NCI-H69 (cell line): ENCODE data around the gene RNF220.
A peak's percentile ranks its signal among the peaks of the same experiment; 100 is the strongest.

ENCODE experiments used
- DNase-seq: peaks from one replicate; lab custom pipeline; 2025; lab: John Stamatoyannopoulos, UW

RNF220 gene

GRCh38 chr1:44587796-44588460 is 182.9 kb downstream of the RNF220 start:
- peak; percentile 53 for DNase-seq

DNA sequence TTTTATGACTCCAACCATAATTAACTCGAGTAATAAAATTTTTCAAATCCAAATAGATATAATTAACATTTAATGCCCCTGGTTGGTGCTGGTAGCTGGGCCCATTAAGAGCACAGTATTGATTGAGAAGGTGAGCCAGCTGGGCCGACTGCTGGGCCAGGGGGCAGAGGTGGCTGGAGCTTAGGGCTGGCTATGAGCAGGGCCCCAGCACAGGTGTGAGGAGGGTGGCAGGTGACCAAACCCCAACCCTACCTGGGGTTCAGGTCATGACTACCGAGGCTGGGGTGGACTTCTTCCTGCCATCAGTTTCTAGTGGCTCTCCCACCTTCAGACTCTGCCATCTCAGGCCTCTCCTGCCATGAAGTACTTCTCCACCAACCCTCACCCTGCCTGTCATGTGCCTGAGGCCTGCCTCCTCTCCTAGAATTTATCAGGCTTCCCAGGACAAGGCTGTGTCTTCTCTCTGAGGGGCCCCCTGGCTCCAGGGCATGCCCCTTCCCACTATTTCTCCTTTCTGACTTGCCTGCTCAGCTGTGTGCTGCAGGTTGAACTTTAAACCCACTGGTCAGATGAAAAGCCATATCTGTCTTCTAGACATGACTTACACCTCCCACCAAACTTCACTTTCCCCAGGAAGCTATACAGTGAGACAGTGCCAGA is 183.6 kb downstream of the RNF220 start:
- DNase-seq, result no peak

DNA sequence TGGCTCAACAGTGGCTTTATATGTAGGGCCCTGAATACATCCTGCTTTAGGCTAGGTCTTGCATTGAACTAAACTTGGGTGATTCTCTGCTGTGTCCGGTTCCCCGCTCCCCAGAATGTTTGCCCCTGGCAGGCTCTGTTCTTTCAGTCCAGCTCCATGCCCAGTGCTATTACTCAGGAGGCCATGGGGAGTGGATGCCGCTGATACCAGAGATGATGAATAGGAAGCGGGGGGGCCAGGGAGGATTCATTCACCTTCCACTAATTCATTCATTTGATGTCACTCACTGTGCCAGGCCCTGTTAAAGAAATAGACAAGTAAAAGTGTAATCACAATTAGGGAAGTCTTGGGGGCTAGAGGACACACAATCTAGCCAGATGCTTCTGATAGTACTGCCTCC is 185.4 kb downstream of the RNF220 start:
- no peak for DNase-seq

GRCh38 chr1:44591381-44591780 is 186.3 kb downstream of the RNF220 start:
- DNase-seq, result no peak

DNA sequence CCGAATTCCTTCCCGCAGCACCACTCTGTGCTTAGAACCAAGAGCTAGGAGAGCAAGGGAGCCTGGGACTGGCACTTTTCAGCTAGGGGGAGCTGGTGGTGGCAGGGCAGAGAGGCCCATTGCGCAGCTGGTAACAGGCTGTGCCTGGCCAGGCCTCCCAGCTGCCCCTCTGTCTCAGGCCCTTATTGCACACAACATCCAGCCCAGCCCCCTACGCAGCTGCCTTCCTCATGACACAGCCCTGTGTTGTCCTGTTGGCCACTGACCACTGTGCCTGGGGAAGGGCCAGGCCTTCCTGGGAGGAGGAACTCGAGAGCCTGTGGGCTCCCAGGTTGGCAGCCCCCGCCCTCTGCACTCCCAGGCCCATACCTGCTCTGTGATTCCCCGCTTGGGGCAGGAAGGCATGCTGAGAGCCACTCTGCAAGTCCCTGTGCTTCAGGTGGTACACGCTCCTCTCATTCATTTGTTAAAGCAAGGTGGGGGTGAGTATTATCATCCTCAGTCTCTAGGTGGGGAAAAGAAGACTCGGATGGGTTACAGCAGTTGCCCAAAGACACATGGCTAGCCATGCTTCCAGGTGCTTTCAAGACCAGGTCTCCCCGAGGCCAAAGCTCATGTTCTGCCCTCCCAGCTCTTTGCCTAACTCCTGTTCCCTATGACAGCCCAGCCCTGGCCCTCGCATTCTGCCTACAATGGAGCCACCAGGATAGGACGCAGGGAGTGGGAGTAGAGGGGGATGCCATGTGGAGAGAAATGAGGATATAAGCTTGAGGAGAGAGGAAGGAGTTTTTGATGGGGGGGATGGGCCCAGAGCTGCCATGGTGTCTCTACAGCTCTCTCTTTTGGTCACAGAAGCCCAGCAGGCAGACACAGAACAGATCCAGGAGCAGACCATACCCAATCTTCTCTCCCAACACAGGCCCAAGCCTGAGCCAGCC is 187.4 kb downstream of the RNF220 start:
- no peak for DNase-seq

DNA sequence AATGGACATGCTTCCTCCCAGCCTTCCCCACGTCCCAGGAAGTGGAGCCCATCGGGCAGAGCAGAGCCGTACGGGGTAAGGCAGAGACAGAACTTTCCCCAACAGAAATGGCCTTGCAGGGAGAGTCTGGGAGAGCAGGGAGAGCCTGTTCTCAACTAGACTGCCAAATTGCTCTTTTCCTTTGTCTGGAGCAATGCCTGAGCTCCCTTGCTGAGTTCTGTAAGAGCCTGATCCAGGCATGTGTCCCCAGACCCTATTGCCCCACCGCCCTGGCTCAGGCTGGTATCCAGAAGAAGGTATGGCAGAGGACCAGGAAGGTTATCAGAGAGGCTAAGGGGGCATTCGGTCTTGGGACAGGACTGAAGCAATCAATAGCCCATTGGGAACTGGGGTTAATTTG is 189.3 kb downstream of the RNF220 start:
- peak; percentile 25 for DNase-seq

DNA sequence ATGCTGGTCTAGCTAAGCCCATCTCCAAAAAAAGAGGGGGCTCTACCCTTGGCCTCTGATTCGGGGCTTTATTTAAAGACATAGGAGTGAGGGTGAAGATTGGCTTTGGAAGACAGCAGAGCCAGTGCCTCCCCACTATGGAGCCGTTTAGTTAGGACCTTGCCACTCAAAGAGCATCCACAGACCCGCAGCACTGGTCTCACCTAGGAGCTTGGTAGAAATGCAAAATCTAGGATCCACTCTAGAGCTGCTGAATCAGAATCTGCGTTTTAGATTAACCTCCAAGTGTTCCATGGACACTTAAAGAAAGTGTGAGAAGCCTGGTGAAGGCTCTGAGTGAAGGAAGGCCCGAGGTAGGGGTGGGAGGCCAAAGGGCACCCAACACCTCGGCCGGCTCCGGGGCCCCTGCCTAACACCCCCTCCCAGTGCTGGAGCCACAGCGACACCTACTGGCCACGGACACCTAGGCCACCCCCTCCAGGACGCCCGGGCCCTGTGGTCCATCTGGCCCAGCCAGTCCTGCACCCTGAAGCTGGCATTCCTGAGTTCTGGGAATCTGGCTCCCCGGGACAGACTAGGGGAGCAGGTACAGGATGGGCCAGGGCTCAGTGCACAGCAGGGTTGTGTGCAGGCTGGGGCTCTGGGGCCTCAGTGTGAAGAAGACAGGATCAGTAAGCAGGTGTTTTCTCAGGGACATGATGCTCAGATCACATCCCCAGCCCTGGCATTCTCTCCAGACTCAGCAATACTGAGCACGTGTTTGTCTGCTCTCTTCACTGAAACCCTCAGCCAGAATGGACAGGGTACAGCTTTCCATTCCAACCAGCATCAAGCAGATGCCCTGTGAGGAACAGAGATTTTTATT is 190.0 kb downstream of the RNF220 start:
- peak; percentile 69 for DNase-seq

DNA sequence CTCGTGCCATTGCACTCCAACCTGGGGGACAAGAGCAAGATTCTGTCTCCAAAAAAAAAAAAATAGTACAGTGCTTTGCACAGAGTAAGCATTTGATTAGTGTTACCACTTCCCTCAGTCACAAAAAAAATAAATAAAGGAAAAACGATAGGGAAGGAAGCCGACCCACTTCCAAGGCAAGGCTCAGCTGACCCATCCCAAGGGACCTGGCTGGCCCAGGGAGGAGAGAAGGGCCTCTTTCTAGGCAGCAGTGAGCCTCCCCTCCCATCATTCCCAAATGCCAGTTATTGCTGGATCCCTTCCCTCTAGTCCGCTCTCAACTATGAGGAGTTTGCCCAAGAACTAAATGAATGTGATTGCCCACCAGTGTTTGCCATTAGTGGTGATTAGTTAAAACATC is 191.5 kb downstream of the RNF220 start:
- peak; percentile 42 for DNase-seq

GRCh38 chr1:44598167-44598566 is 193.1 kb downstream of the RNF220 start:
- DNase-seq, result peak; percentile 14

- DNase-seq, result peak; percentile 90
These were observed 197.9 kb downstream of the RNF220 start for GRCh38 chr1:44602634-44603628.

- DNase-seq, result peak; percentile 98
These were observed 198.7 kb downstream of the RNF220 start for GRCh38 chr1:44603718-44604117.

GRCh38 chr1:44604157-44604955 is 199.3 kb downstream of the RNF220 start:
- DNase-seq, result peak; percentile 64

GRCh38 chr1:44605914-44606615 is 201.0 kb downstream of the RNF220 start:
- no peak for DNase-seq

DNA sequence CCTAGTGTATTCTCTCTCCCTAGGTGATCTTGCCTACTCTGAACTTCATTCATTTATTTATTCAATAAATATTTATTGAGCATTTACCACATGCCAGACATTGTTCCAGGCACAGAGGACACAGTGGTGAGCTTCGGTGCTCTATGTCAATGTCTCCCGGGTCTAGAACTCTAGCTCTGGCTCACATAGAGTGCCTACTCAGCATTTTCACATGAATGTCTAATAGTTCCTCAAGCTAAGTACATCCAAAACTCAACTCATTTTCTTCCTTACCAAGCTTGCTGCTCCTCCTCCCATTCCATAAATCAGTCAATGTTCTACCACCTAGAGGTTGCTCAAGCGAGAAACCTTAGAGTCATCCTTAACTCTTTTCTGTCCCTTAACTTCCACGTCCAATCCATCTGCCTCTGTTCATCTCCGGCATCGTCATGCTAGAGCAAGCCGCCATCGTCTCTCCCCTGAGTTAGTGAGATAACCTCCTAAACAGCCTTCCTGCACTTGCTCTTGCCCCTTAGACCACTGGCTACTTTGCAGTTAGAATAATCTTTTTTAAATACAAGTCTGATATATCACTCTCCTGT is 201.7 kb downstream of the RNF220 start:
- DNase-seq, result no peak

- peak; percentile 31 for DNase-seq
These were observed 203.1 kb downstream of the RNF220 start for GRCh38 chr1:44608141-44608540.

DNA sequence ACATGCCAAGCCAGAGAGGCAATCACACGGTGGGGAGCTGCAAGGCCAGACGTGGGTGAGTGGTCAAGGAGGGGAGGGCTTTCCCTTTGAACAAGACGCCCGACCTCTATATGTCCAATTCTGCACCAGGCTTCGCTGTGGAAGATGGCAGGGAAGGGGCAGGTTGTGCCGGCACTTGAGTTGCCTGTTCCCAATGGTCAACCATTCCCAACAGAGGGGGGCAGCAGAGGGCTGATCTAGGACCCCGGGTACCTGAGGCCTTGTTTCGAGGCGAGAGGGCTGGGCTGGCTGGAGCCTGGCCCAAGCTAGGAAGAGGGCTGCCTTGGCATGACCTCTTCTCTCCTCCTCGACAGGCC is 204.3 kb downstream of the RNF220 start:
- DNase-seq, result peak; percentile 63

GRCh38 chr1:44609768-44610526 is 204.9 kb downstream of the RNF220 start:
- no peak for DNase-seq
